Measurements from ENCODE around the gene SPATA24.
"Not testable (repeated sequence)": the region's sequence is repeated elsewhere in the genome, so short reads cannot be mapped to it uniquely, and the experiment has no call there.

The SPATA24 gene

DNA sequence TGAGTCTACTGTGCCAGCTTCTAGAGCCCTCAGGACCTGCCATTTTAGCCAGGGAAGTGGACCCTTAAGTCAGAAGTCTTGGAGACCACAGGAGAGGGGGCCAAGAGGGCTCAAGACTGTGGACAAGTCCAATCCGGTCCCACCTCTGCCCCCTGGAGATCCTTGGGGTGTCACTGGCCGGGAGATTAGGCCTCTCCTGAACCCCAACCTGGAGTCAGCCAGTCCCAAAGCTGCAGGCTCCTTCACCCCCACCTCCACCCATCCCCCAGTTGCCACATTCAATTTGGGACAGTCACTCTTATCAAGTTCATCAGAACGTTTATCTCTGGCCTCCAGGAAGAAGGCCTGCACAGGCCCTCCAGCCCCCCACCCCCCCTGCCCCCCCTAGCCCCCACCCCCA lies 21.1 kb downstream of the SPATA24 start:
- DNase-seq = no peak

DNA sequence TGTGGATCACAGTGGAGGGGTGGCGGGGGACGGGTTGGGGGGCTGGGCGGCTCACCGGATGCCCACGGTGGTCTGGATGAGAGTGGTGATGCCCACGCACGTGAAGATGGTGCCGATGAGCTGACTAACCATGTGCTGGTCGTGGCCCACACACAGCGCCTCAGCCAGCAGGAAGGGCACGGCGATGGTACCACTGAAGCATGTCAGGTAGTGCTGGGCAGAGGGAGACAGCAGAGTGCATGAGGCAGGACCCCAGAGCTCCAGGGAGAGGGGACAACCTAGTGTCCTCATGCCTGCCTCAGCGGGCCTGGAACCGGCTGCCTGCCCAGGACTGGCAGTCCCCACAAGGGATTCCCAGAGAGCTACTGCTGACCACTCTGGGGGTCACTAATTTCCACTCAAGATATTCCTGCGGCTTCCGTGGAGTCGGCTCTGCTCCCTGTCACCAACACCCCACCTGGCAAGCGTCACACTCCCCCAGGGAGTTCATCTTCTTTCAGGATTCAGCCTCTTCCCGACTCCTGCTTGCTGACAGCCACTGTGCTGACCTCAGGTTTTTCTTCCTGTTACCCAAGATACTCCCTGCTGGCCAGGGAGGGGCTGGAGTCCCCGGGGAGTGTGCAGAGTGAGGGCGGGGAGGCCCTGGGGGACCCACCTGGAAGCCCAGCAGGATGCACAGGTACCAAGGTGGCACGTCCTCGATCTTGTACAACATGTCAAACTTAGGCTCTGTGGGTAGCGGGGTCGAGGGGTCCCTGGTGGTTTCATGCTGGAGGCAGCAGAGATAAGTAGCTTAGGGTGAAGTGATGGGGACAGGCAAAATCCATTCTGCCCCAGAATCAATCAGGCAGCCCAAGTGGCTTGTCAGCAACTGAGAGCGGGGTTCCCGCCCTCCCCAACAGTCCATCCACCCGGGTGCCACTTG lies 21.8 kb downstream of the SPATA24 start:
- no peak for DNase-seq

DNA sequence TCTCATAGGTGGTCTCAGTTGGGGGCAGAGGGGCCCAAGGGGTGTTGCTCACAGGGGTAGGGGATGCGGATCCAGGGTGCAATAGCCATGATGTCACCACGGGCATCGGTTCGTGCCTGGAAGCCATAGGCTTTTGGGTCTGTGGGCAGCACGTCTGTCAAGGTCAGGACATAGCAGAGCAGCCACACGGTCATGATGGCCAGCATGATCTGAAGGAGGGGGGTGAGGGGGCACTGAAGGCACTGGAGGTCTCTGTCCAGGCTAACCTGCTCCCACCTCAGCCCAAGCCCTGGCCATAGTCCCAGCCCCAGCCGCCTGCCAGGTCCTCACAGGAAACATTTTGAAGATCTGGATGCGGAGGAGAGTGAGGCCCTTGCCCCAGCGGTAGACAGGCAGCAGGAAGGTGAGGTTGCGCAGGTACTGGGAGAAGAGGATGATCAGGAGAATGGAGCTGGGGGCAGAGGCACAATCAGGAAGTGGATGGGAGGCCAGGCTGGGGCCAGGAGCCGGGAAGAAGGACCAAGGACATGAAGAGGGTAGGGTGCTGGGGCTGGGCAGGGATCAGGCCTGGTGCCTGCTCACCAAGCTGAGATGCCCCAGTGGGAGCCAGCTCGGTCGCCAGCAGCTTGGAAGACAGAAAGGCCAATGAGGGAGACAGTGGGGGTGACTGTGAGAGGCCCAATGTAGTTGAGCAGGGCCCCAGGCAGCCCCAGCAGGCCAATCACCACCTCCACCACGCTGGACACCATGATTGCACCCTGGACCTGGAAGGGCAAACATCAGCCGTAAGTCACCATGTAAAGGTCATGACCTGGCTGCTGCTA lies 24.1 kb downstream of the SPATA24 start:
- no peak for DNase-seq

GRCh38 chr5:139378941-139379361 lies 24.9 kb downstream of the SPATA24 start:
- DNase-seq = no peak

DNA sequence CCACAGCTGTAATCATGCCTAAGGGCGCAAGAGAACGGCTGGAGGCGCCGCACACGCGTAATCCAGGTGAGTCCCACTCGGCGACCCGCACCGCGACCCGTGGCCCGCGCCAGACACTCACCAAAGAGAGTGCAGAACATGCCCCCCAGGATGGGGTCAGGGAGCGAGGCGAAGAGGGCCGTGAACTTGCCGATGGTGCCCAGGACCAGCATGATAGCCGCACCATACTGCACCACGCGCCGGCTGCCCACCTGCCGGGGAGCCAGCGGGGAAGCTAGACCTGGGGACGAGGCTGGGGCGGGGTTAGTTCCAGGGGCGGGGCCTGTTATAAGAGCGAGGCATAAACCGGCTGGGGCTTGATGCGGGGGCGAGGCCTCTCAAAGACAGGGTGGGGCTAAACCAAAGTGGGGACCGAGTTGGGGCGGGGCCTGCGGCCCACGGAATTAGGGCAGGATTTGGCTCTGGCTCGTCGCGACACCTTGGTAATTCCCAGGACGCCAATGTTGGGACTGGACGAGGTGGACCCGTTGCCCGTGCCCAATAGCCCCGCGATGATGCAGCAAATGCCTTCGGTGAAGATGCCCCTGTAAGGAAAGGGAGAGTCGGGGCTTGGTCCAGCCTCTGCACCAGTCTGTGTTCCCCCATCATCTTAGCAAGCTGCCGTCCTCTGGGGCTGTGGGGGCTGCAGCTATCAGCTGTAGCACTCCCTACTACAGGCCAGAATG lies 25.6 kb downstream of the SPATA24 start:
- DNase-seq = no peak

DNA sequence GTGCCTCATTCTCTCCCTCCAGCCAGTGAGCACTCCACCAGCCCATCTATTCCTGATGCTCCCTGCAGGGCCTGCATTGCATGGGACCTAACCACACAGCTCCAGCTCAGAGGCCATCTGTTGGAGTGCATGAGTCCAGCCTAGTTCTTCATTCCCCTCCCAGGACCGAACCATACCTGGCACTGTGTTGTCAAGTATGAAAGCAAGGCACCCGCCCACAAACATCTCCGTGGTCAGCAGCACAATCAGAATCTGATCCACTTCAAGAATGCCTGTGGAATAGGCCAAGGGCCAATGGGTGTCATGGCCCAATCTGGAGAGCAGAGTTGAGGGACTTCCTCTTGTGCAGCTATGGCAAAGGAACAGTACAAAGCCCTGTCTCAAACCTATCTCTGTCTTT lies 26.7 kb downstream of the SPATA24 start:
- DNase-seq = no peak

DNA sequence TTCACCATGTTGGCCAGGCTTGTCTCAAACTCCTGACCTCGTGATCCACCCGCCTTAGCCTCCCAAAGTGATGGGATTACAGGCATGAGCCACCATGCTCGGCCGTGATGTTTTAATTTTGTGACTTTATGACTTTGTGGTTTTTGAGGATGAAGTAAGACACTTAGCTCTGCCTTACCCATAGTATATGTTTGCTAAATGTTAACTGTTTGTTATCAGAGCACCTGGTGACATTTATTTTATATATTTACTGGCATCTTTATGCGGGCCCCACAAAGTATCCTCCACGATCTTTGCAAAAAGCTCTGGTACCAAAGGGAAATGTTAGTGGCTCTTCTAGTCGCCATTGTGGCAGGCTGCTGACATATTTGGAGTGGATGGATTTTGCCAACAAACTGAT lies 27.5 kb downstream of the SPATA24 start:
- DNase-seq = no peak

DNA sequence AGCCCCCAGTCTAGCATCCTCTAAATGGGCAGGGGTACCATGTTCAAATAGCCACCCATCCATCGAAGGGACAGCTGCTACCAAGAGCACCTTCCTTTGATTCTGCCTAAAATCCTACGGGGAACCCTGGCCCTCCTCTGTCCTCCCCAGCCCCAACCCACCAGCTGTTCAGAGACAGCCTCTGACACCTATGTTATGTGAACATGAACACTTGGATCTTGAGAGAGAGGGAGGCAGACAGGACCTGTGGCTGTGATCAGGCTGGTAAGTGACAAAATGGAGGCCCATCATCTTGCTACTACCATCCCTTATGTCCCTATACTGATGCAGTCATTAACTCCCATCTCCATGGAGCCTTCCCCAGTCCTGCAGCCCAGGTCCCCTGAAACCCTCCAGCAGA lies 29.0 kb downstream of the SPATA24 start:
- no peak for DNase-seq

- no peak for DNase-seq
Measured at GRCh38 chr5:139371482-139372435, 32.1 kb downstream of the SPATA24 start.

DNA sequence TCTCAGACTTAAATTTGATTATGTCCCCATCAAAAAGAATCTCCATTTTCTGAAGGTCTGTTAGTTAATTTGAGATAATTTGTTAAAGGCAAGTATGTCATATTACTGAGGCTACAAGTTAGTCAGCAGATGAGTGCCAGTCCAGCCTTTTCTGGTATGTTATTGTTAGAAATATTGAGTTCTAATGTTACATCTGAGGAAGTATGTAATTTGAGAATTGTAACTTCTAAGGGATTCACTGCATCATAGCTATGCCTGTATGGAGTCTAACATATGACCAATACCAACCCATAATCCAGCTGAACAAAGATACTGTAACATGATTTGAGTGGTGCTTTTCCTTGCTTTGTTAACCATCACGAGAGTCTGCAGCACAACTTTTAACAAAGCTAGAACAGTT lies 34.7 kb downstream of the SPATA24 start:
- peak; percentile 72 for DNase-seq

- DNase-seq = no peak
Measured at GRCh38 chr5:139368613-139369012, 35.3 kb downstream of the SPATA24 start.

DNA sequence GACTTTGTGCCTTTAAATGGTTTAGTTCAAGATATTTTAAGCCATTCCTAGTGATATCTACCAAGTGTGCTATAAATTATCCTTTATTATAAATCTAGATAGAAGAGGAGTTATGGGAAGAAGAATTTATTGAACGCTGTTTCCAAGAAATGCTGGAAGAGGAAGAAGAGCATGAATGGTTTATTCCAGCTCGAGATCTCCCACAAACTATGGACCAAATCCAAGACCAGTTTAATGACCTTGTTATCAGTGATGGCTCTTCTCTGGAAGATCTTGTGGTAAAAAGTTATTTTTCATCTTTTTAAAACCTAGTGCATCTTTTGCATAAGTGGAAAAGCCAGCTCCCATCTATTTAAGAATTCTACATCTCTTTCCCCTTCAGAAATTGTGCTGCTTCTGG lies 39.4 kb downstream of the SPATA24 start:
- no peak for DNase-seq

GRCh38 chr5:139363937-139364336 lies 40.0 kb downstream of the SPATA24 start:
- DNase-seq = no peak

DNA sequence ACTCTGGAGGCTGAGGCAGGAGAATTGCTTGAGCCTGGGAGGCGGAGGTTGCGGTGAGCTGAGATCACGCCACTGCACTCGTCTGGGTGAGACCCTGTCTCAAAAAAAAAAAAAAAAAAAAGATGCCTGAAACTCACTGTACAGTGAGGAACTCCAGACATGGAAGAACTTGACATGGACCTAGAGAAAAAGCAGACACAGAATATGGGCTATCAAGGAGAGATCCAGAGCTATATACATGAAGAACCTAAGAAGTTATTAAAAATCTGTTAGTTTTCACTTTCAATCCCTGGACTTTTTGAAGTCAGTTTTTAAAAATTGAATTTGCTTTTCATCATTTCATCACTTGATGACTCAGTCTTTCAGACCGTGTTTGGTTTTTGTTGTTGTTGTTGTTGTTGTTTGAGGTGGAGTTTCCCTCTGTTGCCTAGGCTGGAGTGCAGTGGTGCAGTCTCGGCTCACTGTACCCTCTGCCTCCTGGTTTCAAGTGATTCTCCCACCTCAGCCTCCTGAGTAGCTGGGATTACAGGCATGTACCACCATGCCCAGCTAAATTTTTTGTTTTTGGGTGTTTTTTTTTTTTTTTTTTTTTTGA lies 42.0 kb downstream of the SPATA24 start:
- no peak for DNase-seq

GRCh38 chr5:139360384-139360783 lies 43.5 kb downstream of the SPATA24 start:
- DNase-seq = no peak

DNA sequence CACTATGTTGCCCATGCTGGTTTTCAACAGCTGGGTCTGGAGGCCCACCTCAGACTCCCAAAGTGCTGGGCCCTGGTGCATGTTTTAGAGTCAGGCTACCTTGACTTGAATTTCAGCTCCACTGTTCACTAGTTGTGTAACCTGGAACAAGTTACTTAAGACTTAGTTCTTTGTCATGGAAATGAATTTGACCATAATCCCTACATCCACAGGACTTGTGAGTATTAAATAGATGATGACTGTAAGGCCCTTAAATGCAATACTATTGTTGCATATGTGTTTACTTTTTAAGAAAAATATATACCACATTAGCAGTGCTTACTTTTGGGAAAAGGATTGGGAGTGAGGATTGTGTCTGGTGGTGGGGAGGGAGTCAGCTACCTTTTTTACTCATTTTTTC lies 45.8 kb downstream of the SPATA24 start:
- no peak for DNase-seq

DNA sequence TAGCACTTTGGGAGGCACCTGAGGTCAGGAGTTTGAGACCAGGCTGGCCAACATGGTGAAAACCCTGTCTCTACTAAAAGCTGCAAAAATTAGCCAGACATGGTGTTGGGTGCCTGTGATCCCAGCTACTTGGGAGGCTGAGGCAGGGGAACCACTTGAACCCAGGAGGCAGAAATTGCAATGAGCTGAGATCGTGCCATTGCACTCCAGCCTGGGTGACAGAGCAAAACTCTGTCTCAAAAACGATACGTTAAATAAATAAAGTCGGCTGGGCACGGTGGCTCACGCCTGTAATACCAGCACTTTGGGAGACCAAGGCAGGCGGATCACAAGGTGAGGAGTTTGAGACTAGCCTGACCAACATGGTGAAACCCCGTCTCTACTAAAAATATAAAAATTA lies 48.0 kb downstream of the SPATA24 start:
- not testable (repeated sequence) for DNase-seq

GRCh38 chr5:139354186-139354585 lies 49.7 kb downstream of the SPATA24 start:
- DNase-seq = no peak

DNA sequence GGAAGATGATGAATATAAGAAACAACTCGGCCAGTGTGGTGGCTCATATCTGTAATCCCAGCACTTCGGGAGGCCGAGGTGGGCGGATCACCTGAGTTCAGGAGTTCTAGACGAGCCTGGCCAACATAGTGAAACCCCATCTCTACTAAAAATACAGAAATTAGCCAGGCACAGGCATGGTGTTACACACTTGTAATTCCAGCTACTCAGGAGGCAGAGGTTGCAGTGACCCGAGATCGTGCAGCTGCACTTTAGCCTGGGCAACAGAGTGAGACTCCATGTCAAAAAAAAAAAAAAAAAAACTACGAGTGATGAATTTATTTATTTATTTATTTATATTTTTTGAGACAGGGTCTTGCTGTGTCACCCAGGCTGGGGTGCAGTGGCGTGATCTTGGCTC lies 56.0 kb downstream of the SPATA24 start:
- DNase-seq = not testable (repeated sequence)
